AG09309 (cell line): ENCODE data around the gene WFDC1.

Source experiments
- DNase-seq: peaks from one replicate; pipeline ENCODE4 v3.0.0-alpha.2; 2010; ENCODE audit warnings: low read depth
- H3K4me3 ChIP-seq: 2 replicates; pipeline ENCODE4 v1.5.1; 2011; ENCODE audit warnings: mild to moderate bottlenecking, low read depth, low read length, moderate library complexity; ENCODE audit not compliant: control insufficient read depth
- TF ChIP-seq, protein P1 (sequence below): IDR thresholded peaks from 2 replicates; pipeline ENCODE4 v1.5.1; 2011; ENCODE audit warnings: mild to moderate bottlenecking, low read depth, low read length, inconsistent platforms; ENCODE audit not compliant: insufficient read depth, control insufficient read depth; ENCODE audit errors: missing control alignments

Gene WFDC1

DNA sequence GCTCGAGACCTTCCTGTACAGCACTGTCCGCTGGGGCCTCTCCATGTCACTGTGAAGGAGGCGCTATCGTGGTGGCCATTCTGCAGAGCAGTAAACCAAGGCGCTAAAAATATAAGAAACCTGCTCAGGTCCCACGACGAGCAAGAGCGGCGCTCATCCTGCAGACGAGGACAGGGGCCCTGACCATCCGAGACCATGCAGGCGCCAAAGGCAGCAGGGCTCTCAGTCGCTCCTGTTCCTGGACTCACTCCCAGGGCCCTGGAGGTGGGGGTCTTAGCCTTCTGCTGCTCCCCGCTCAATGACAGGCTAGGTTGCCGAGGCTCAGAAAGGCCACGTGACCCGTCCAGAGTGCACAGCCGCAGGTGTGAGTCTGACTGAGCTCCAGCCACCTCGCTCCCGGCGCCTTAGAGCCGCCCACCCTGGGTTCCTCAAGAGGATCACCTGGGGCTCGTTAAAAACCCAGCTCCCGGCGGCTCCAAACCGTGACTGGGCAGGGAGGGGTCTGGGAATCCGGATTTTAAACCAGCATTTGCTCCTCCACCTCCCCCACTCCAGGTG, 73.2 kb downstream of the WFDC1 start:
- no peak overlapping the region for H3K4me3 ChIP-seq
- TF ChIP-seq, protein P1, sequence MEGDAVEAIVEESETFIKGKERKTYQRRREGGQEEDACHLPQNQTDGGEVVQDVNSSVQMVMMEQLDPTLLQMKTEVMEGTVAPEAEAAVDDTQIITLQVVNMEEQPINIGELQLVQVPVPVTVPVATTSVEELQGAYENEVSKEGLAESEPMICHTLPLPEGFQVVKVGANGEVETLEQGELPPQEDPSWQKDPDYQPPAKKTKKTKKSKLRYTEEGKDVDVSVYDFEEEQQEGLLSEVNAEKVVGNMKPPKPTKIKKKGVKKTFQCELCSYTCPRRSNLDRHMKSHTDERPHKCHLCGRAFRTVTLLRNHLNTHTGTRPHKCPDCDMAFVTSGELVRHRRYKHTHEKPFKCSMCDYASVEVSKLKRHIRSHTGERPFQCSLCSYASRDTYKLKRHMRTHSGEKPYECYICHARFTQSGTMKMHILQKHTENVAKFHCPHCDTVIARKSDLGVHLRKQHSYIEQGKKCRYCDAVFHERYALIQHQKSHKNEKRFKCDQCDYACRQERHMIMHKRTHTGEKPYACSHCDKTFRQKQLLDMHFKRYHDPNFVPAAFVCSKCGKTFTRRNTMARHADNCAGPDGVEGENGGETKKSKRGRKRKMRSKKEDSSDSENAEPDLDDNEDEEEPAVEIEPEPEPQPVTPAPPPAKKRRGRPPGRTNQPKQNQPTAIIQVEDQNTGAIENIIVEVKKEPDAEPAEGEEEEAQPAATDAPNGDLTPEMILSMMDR = no peak
- no peak for DNase-seq

DNA sequence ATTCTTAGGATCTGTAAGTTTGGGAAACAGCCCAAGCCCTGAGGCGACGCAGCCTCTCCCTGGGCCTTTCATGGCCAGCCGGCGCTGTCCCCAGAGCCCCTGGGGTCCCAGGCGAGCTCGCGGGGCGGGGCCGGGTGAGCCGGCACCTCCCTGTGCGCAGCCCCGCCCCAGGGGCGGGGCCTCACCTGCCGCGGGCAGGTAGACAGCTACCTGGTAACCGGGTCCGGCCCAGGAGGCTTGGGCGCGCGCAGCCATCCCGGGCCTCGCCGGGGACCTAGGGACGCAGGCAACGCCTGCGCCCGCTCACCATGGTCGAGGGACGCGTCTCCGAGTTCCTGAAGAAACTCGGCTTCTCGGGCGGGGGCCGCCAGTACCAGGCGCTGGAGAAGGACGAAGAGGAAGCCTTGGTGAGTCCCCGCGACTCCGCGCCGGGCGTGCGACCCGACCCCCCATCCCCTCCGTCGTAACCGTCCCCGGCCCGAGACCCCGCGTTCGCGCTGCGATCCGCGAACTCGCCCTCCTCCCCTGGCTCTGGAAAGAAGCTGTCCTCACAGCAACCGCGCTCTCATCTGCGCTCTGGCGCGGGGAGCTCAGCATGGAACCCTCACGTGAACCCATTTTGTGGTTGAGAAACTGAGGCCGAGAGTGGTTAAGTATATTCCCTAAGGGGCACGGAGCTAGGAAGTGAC, 73.8 kb downstream of the WFDC1 start, which contains the start of gene ATP2C2:
Gene ATP2C2 (plus strand): TSS at position 231 of the 689 bp plus-strand sequence. CDS start 78 bp downstream, at position 309.
- no peak within 1 kb of the TSS for H3K4me3 ChIP-seq
- TF ChIP-seq, protein P1 = no peak
- DNase-seq = no peak

DNA sequence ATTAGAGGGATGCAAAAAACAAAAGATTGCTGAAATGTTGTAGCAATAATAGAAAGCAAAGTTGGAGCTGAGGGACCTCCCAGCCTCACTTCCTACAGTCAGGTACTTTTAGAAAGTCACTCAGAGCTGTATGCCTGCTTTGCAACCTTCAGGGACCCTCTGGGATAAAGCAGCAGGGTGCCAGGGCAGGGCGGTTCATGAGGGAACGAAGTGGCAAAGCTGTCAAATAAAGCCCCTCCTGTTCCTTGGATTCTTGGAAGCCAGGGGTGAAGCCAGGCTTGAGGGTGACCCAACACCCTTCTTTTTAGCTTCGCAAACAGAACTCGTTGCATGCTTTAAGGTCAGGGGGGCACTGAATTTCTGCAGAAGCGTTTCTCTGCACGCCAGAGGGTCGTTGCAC, 74.4 kb downstream of the WFDC1 start:
- DNase-seq = no peak
- TF ChIP-seq, protein P1 = no peak
- H3K4me3 ChIP-seq = no peak overlapping the region

DNA sequence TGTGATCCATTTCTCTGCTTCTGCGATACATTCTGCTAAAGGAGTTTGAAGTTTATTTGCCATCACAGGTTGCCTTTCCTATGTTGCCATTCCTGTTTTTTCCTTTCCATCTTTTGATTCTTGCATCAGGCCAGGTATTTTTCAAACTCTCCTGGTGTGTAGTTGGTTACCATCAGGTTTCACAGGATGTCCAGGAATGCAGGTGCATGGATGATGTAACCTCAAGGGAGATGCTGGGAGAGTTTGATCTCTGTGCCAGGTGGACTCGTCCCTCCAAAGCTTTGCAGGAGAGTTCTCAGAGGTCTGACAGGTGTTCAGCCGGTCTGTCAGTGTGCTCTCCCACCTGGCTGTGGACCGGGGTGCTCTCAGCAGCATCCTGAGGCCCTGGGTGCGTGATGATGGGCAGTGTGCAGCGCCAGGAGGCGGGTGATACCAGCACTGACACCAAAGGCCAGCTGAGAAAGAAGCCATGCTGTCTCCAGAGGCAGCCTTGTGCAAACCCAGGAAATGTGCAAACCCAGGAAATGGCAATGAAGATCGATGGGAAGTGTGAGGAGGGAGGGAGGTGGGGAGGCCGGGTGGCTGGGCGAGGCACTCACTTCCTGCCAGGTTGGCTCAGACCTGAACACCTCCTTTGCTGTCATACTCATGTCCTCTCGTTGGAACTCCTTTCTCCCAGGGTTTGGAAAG, 75.4 kb downstream of the WFDC1 start:
- DNase-seq = no peak
- TF ChIP-seq, protein P1 = no peak
- H3K4me3 ChIP-seq = no peak overlapping the region

DNA sequence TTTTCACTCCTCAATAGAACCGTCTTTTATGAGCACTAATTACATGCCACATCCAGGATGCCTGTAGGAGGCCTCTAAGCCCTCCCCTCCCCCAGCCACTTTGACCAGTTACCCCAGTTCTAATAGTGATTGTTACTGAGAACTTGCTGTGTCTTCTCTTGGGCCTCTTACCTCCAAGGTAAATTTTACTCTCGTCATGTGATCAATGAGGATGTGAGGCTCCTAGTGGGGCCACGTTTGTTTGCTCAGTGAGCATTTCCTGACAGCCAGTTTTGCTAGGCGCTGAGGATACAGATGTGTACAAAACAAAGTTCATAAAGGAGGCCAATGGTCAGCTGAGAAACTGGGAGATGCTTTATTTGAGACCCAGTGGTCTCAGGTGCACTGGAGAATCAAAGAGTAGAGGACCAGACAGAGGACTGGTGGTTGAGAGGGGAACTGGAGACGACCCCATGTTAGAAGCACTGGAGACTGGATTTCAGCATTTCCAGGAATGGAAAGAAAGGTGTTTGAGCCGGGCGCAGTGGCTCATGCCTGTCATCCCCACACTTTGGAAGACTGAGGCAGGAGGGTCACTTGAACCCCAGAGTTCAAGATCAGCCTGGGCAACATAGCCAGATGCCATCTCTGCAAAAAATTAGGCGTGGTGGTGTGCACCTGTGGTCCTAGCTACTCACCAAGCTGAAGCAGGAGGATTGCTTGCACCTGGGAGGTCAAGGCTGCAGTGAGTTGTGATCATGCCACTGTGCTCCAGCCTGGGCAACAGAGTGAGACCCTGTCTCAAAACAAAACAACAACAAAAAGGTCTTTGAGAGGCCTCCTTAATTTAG, 76.3 kb downstream of the WFDC1 start:
- no peak overlapping the region for H3K4me3 ChIP-seq
- no peak for DNase-seq
- TF ChIP-seq, protein P1 = no peak

DNA sequence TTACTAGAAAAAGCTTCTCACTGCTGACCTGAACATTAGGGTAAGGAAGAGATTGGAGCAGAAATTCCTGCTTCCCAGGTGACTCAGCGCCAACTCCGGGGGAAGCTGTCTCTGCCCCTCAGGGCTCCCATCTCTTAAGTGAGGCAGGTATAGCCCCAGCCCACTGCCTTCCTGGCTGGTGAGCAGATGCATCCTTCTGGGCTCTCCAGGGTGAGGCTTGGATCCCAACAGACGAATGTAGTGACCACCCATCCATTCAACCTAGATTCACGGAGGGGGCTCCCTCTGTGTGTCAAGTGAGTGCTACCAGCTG, 76.8 kb downstream of the WFDC1 start:
- TF ChIP-seq, protein P1 = no peak
- DNase-seq = no peak
- no peak overlapping the region for H3K4me3 ChIP-seq
